ENCODE results near the gene IPO4.

GRCh38 chr14:24186831-24187538 lies 1.6 kb downstream of the IPO4 start:
- TF ChIP-seq, protein P1, sequence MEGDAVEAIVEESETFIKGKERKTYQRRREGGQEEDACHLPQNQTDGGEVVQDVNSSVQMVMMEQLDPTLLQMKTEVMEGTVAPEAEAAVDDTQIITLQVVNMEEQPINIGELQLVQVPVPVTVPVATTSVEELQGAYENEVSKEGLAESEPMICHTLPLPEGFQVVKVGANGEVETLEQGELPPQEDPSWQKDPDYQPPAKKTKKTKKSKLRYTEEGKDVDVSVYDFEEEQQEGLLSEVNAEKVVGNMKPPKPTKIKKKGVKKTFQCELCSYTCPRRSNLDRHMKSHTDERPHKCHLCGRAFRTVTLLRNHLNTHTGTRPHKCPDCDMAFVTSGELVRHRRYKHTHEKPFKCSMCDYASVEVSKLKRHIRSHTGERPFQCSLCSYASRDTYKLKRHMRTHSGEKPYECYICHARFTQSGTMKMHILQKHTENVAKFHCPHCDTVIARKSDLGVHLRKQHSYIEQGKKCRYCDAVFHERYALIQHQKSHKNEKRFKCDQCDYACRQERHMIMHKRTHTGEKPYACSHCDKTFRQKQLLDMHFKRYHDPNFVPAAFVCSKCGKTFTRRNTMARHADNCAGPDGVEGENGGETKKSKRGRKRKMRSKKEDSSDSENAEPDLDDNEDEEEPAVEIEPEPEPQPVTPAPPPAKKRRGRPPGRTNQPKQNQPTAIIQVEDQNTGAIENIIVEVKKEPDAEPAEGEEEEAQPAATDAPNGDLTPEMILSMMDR (conservative IDR thresholded peaks at IDR 0.05; ENCODE audit: low read depth, low read length), result no peak
- no peak for TF ChIP-seq EZH2 (IDR thresholded peaks at IDR 0.05; ENCODE audit: borderline replicate concordance, low read depth, low read length, poor library complexity, severe bottlenecking)
